HEK293T (cell line): ENCODE results near the gene DBN1.
A peak's percentile ranks its signal among the peaks of the same experiment; 100 is the strongest.

Source experiments
- ARNT ChIP-seq: fragments of 450-650 bp; IDR thresholded peaks from 2 replicates; pipeline ENCODE4 v1.6.1; 2017; ENCODE audit warnings: mild to moderate bottlenecking
- BHLHE40 ChIP-seq: fragments of 450-650 bp; IDR thresholded peaks from 2 replicates; pipeline ENCODE4 v1.6.1; 2016; ENCODE audit warnings: mild to moderate bottlenecking, moderate library complexity, borderline replicate concordance
- ELF4 ChIP-seq: fragments of 450-650 bp; IDR thresholded peaks from 2 replicates; pipeline ENCODE4 v1.6.1; 2017; ENCODE audit warnings: antibody characterized with exemption
- FOXA1 ChIP-seq: fragments of 450-650 bp; IDR thresholded peaks from 2 replicates; pipeline ENCODE4 v1.6.1; 2016; ENCODE audit warnings: mild to moderate bottlenecking
- FOXK2 ChIP-seq: fragments of 450-650 bp; IDR thresholded peaks from 2 replicates; pipeline ENCODE4 v1.6.1; 2016; ENCODE audit warnings: mild to moderate bottlenecking
- L3MBTL2 ChIP-seq: fragments of 450-650 bp; conservative IDR thresholded peaks from 2 replicates; pipeline ENCODE4 v1.6.1; 2016; ENCODE audit warnings: mild to moderate bottlenecking
- LEF1 ChIP-seq: fragments of 450-650 bp; IDR thresholded peaks from 2 replicates; pipeline ENCODE4 v1.6.1; 2017; ENCODE audit warnings: mild to moderate bottlenecking, borderline replicate concordance
- NFRKB ChIP-seq: fragments of 450-650 bp; IDR thresholded peaks from 2 replicates; pipeline ENCODE4 v1.6.1; 2016; ENCODE audit warnings: mild to moderate bottlenecking, moderate library complexity
- SP1 ChIP-seq: fragments of 450-650 bp; IDR thresholded peaks from 2 replicates; pipeline ENCODE4 v1.6.1; 2017
- SUZ12 ChIP-seq: fragments of 450-650 bp; IDR thresholded peaks from 2 replicates; pipeline ENCODE4 v1.6.1; 2016; ENCODE audit warnings: mild to moderate bottlenecking
- TARDBP ChIP-seq: fragments of 450-650 bp; IDR thresholded peaks from 2 replicates; pipeline ENCODE4 v1.6.1; 2016

- no peak for TF ChIP-seq SP1
- TF ChIP-seq BHLHE40: no peak
- TF ChIP-seq NFRKB: no peak
- TF ChIP-seq SUZ12: no peak
- no peak for TF ChIP-seq FOXA1
- no peak for TF ChIP-seq LEF1
- no peak for TF ChIP-seq ELF4
- TF ChIP-seq L3MBTL2: peak; percentile 57
- no peak for TF ChIP-seq FOXK2
- TF ChIP-seq TARDBP: no peak
- no peak for TF ChIP-seq ARNT
Measured at GRCh38 chr5:177516601-177517568, 43.5 kb upstream of the DBN1 start, which contains the start of gene DDX41.
